ENCODE data around the gene ERMN.

The ERMN gene

GRCh38 chr2:157337978-157338377 lies 12.4 kb upstream of the ERMN start:
- TF ChIP-seq FOXP2 (optimal IDR thresholded peaks at IDR 0.05; ENCODE audit: borderline replicate concordance, extremely low read depth, extremely low read length, insufficient read depth) (no peak), SIN3A (IDR thresholded peaks at IDR 0.05; ENCODE audit: borderline replicate concordance, insufficient read depth, low read length) (no peak), REST (IDR thresholded peaks at IDR 0.05; ENCODE audit: insufficient read depth in 1 of 2, low read depth in 2 of 2, low read length in 2 of 2) (no peak), TAF1 (IDR thresholded peaks at IDR 0.05; ENCODE audit: borderline replicate concordance, insufficient read depth, low read length) (no peak), POLR2AphosphoS5 (IDR thresholded peaks at IDR 0.05; ENCODE audit: low read depth, low read length) (no peak)

- TF ChIP-seq TAF1 (IDR thresholded peaks at IDR 0.05; ENCODE audit: borderline replicate concordance, insufficient read depth, low read length) (no peak), REST (IDR thresholded peaks at IDR 0.05; ENCODE audit: insufficient read depth in 1 of 2, low read depth in 2 of 2, low read length in 2 of 2) (no peak), SIN3A (IDR thresholded peaks at IDR 0.05; ENCODE audit: borderline replicate concordance, insufficient read depth, low read length) (no peak)
Observed at GRCh38 chr2:157336137-157337010, 10.8 kb upstream of the ERMN start.

- TF ChIP-seq TAF1 (IDR thresholded peaks at IDR 0.05; ENCODE audit: borderline replicate concordance, insufficient read depth, low read length) (no peak), SIN3A (IDR thresholded peaks at IDR 0.05; ENCODE audit: borderline replicate concordance, insufficient read depth, low read length) (no peak), REST (IDR thresholded peaks at IDR 0.05; ENCODE audit: insufficient read depth in 1 of 2, low read depth in 2 of 2, low read length in 2 of 2) (no peak), POLR2AphosphoS5 (IDR thresholded peaks at IDR 0.05; ENCODE audit: low read depth, low read length) (no peak), FOXP2 (optimal IDR thresholded peaks at IDR 0.05; ENCODE audit: borderline replicate concordance, extremely low read depth, extremely low read length, insufficient read depth) (no peak)
Observed at GRCh38 chr2:157334797-157335196, 9.2 kb upstream of the ERMN start.

- no peak for TF ChIP-seq FOXP2 (optimal IDR thresholded peaks at IDR 0.05; ENCODE audit: borderline replicate concordance, extremely low read depth, extremely low read length, insufficient read depth)
- no peak for TF ChIP-seq SIN3A (IDR thresholded peaks at IDR 0.05; ENCODE audit: borderline replicate concordance, insufficient read depth, low read length)
- no peak for TF ChIP-seq TAF1 (IDR thresholded peaks at IDR 0.05; ENCODE audit: borderline replicate concordance, insufficient read depth, low read length)
- TF ChIP-seq REST (IDR thresholded peaks at IDR 0.05; ENCODE audit: insufficient read depth in 1 of 2, low read depth in 2 of 2, low read length in 2 of 2) = no peak
- TF ChIP-seq POLR2AphosphoS5 (IDR thresholded peaks at IDR 0.05; ENCODE audit: low read depth, low read length) = no peak
Observed at GRCh38 chr2:157334335-157334734, 8.7 kb upstream of the ERMN start.
